ENCODE measurements around the gene TSPAN9. TPM values are rescaled to one million over a fixed set of nuclear protein-coding genes. Genes with fewer than 3 reads are reported as not detected.

Gene TSPAN9
- total RNA-seq = 12.1 and 13.0 TPM in 2 replicates

GRCh38 chr12:3076730-3077571 is at the start of gene TSPAN9:
Gene TSPAN9, plus strand, starts transcription at chr12:3077379. Its CDS starts 123,815 bp downstream, at chr12:3201194.
- Histone ChIP-seq H2AFZ (ENCODE audit: low read length) (peak within 1 kb of the TSS; percentile 85), H3K9me3 (ENCODE audit: low read depth, low read length) (no peaks in the 10 kb centered on the region), H3K27ac (ENCODE audit: low read depth, low read length) (peak within 1 kb of the TSS; percentile 28), H3K36me3 (ENCODE audit: insufficient read depth, low read length) (no peaks in the 10 kb centered on the region), H3K4me3 (ENCODE audit: insufficient read depth, low read length) (peak within 1 kb of the TSS; percentile 76), H3K4me1 (ENCODE audit: insufficient read depth, low read length) (peaks cover 9% of the 10 kb centered on the region), H4K20me1 (ENCODE audit: insufficient read depth, low read length) (peaks cover 6% of the 10 kb centered on the region), H3K4me2 (ENCODE audit: insufficient read depth, low read length) (peak within 1 kb of the TSS; percentile 83), H3K27me3 (ENCODE audit: insufficient read depth, low read length) (no peaks in the 10 kb centered on the region), H3K79me2 (ENCODE audit: insufficient read depth, low read length) (no peaks in the 10 kb centered on the region)
- TF ChIP-seq CTCF (IDR thresholded peaks at IDR 0.05; ENCODE audit: extremely low read depth, low read depth, low read length) = no peak
- DNase-seq (ENCODE audit: insufficient read length, low spot score, missing footprints) = peak; percentile 98

DNA sequence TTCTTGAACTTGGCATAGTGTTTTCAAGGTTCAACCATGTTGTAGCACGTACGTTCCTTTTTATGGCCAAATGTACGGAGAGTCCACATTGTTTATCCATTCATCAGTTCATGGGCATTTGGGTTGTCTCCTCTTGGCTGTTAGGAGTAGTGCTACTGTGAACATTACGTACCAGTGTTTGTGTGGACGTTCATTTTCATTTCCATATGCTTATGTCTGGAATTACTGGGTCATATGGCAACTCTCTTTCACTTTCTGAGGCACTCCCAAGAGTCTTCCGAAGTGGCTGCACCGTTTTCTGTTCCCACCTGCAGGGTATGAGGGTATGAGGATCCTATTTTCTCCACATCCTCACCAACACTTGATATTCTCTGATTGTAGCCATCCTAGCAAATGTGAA is 49.1 kb upstream of the TSPAN9 start:
- Histone ChIP-seq H3K27ac (ENCODE audit: low read depth, low read length) (no peak overlapping the region), H3K4me2 (ENCODE audit: insufficient read depth, low read length) (no peak overlapping the region), H3K9me3 (ENCODE audit: low read depth, low read length) (no peaks in the 10 kb centered on the region), H3K27me3 (ENCODE audit: insufficient read depth, low read length) (no peaks in the 10 kb centered on the region), H3K4me3 (ENCODE audit: insufficient read depth, low read length) (no peak overlapping the region), H4K20me1 (ENCODE audit: insufficient read depth, low read length) (no peaks in the 10 kb centered on the region), H3K79me2 (ENCODE audit: insufficient read depth, low read length) (no peaks in the 10 kb centered on the region), H2AFZ (ENCODE audit: low read length) (no peak overlapping the region), H3K36me3 (ENCODE audit: insufficient read depth, low read length) (peaks cover 30% of the 10 kb centered on the region), H3K4me1 (ENCODE audit: insufficient read depth, low read length) (peaks cover 6% of the 10 kb centered on the region)
- no peak for TF ChIP-seq CTCF (IDR thresholded peaks at IDR 0.05; ENCODE audit: extremely low read depth, low read depth, low read length)
- no peak for DNase-seq (ENCODE audit: insufficient read length, low spot score, missing footprints)

DNA sequence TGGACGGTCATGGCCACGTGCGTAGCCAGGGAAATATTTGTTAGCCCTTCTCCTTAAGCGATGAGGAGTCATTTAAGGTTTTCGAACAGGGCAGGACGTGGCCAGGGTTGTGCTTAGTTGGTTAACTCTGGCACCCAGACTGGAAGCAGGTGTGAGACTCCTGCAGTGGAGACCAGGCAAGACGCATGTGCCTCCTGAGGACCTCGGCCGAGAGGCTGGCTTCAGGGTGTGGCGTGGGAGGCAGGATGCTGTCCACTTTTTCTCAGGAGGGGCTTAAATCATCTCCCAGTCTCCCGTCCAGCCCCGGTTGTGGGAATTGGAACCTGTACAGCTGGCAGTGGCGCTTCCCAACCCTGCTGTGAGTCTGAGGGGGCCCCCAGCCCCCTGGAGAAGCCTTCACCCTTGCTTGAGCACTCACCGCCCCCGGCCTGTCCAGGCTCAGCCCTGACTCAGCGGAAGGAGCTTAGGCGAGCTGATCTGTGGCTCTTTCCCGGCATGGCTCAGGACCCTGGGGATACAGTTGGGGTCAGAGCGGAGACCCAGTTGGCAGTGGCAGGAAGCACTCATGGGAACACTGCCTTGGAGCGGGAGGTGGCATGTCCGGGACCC is 46.3 kb upstream of the TSPAN9 start:
- Histone ChIP-seq H3K36me3 (ENCODE audit: insufficient read depth, low read length) (peaks cover 33% of the 10 kb centered on the region), H3K4me1 (ENCODE audit: insufficient read depth, low read length) (peaks cover 10% of the 10 kb centered on the region), H4K20me1 (ENCODE audit: insufficient read depth, low read length) (peaks cover 2% of the 10 kb centered on the region), H3K27me3 (ENCODE audit: insufficient read depth, low read length) (no peaks in the 10 kb centered on the region), H3K4me3 (ENCODE audit: insufficient read depth, low read length) (no peak overlapping the region), H3K9me3 (ENCODE audit: low read depth, low read length) (no peaks in the 10 kb centered on the region), H2AFZ (ENCODE audit: low read length) (no peak overlapping the region), H3K4me2 (ENCODE audit: insufficient read depth, low read length) (no peak overlapping the region), H3K79me2 (ENCODE audit: insufficient read depth, low read length) (no peaks in the 10 kb centered on the region), H3K27ac (ENCODE audit: low read depth, low read length) (peak overlapping the region; percentile 45)
- peak; percentile 87 for DNase-seq (ENCODE audit: insufficient read length, low spot score, missing footprints)
- TF ChIP-seq CTCF (IDR thresholded peaks at IDR 0.05; ENCODE audit: extremely low read depth, low read depth, low read length) = no peak

DNA sequence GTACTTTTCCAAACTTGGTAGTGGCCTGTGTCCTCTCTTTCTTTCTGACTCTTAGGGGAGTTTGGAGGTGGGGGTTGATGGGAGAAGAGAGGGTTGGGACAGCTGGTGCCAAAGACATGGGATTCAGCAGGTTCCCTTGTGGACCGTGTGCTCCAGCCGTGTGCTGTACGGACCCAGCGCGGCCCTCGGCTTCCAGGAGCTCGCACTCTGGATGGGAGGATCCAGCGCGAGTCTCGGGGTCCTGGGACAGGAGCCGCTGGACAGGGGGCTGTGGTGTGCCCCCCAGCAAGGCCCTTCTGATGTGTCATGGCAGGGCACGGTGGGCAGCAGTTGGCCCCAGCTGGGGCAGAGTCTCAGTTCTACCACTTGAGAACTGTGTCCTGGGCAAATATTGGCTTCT is 45.0 kb upstream of the TSPAN9 start:
- H3K36me3 ChIP-seq (ENCODE audit: insufficient read depth, low read length) = peaks cover 29% of the 10 kb centered on the region
- H3K79me2 ChIP-seq (ENCODE audit: insufficient read depth, low read length) = no peaks in the 10 kb centered on the region
- no peak for TF ChIP-seq CTCF (IDR thresholded peaks at IDR 0.05; ENCODE audit: extremely low read depth, low read depth, low read length)
- H3K4me1 ChIP-seq (ENCODE audit: insufficient read depth, low read length) = peaks cover 10% of the 10 kb centered on the region
- H3K27ac ChIP-seq (ENCODE audit: low read depth, low read length) = no peak overlapping the region
- no peak overlapping the region for H3K4me2 ChIP-seq (ENCODE audit: insufficient read depth, low read length)
- H2AFZ ChIP-seq (ENCODE audit: low read length) = no peak overlapping the region
- H4K20me1 ChIP-seq (ENCODE audit: insufficient read depth, low read length) = peaks cover 8% of the 10 kb centered on the region
- H3K27me3 ChIP-seq (ENCODE audit: insufficient read depth, low read length) = no peaks in the 10 kb centered on the region
- DNase-seq (ENCODE audit: insufficient read length, low spot score, missing footprints) = peak; percentile 57
- no peak overlapping the region for H3K4me3 ChIP-seq (ENCODE audit: insufficient read depth, low read length)
- no peaks in the 10 kb centered on the region for H3K9me3 ChIP-seq (ENCODE audit: low read depth, low read length)

Data from osteoblast (primary cell).